NCI-H187 (cell line): ENCODE measurements around the gene BEX4.
"Not testable (repeated sequence)": the region's sequence is repeated elsewhere in the genome, so short reads cannot be mapped to it uniquely, and the experiment has no call there.

Experiments
- DNase-seq, 2 experiments: peaks; one replicate each; lab custom pipeline; 2025; lab: John Stamatoyannopoulos, UW

BEX4 gene, protein sequence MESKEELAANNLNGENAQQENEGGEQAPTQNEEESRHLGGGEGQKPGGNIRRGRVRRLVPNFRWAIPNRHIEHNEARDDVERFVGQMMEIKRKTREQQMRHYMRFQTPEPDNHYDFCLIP

GRCh38 chrX:103214870-103215424 is at the start of gene BEX4:
BEX4 (plus strand) TSS chrX:103215108; CDS start chrX:103216154, 1,046 bp downstream.
- DNase-seq = peak in 1 of 2 experiments; percentile 23

- DNase-seq = no peak
Observed at GRCh38 chrX:103170216-103170615, 44.7 kb upstream of the BEX4 start.

- no peak for DNase-seq
Observed at GRCh38 chrX:103171353-103171752, 43.6 kb upstream of the BEX4 start.

GRCh38 chrX:103175256-103175655 is 39.7 kb upstream of the BEX4 start:
- DNase-seq = not testable (repeated sequence)

- peak in 1 of 2 experiments; percentile 10 for DNase-seq
Observed at GRCh38 chrX:103175944-103176753, 38.8 kb upstream of the BEX4 start.

DNA sequence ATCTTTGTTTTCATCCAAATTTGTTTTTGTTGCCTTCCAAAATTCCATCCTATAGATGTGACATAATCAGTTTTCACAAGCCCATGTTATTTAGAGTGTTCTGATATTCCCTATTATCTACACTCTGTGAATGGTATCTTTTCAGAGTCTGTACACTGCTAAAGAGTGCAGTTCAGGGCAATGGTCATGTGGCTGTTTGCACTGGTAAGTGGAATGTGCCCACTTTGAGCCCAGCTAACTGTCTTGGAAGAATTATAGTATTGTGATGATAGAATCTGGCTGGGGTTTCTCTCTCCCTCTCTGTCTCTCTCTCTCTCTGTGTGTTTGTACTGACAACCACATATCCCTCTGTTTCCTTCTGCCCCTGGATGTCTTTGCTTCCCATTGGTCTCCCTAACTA is 37.4 kb upstream of the BEX4 start:
- DNase-seq = no peak

DNA sequence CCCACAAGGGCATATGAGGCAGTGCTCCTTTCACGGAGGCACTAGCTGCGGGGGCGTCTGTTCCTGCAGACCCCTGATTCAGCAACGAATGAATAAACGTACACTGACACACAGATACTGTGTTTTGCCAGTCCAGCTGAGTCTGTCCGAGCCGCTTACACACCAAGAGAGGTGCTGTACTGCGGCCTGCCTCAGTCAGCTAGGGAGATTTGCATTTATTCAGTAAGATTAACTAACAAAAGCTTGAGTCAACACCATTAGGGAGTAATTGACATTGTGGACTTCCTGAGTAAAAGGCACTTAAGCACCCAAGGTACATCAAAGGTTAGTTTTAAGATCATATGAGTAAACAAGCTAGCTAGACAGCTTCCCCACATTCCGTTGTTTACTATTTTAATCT is 31.0 kb upstream of the BEX4 start:
- DNase-seq = no peak

DNA sequence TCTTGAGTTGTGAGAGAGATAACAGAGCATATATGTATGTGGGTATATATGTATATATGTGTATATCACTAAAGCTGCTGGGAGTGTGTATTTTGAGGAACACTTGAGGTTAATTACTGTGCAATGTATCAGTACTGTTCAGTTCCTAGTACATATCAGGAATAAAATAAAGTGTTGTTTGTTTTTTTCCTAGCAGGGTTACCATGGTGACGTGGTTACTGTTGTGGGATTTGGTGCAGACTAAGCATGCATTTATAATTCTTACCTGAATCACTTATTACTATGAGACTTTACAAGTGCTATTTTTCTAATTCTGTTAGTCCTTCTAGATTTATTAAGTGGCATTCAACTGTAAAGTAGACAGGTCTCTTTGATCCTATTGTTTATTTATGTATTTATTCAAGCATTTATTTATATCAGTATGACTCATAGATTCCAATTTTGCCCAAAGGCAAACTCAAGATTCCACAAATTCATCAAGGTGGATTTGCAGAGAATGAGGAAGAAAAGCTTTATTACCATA is 26.9 kb upstream of the BEX4 start:
- DNase-seq = no peak

GRCh38 chrX:103197721-103198306 is 17.1 kb upstream of the BEX4 start:
- DNase-seq = no peak

DNA sequence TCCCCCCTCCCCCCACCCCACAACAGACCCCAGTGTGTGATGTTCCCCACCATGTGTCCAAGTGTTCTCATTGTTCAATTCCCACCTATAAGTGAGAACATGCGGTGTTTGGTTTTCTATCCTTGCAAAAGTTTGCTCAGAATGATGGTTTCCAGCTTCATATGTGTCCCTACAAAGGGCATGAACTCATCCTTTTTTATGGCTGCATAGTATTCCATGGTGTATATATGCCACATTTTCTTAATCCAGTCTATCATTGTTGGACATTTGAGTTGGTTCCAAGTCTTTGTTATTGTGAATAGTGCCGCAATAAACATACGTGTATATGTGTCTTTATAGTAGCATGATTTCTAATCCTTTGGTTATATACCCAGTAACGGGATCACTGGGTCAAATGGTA is 16.2 kb upstream of the BEX4 start:
- not testable (repeated sequence) for DNase-seq

DNA sequence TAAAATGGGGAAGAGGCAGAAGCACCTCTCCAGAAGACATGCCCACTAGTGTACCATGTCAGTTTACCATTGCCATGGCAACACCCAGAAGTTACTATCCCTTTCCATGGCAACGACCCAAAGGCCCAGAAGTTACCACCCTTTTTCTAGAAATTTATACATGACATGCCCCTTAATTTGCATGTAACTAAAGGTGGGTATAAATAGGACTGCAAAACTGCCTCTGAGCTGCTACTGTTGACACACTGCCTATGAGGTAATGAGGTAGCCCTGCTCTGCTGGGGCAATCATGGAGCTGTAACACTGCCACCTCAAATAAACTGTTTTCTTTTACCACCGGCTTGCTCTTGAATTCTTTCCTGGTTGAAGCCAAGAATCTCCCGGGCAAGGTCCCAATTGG is 13.9 kb upstream of the BEX4 start:
- no peak for DNase-seq

DNA sequence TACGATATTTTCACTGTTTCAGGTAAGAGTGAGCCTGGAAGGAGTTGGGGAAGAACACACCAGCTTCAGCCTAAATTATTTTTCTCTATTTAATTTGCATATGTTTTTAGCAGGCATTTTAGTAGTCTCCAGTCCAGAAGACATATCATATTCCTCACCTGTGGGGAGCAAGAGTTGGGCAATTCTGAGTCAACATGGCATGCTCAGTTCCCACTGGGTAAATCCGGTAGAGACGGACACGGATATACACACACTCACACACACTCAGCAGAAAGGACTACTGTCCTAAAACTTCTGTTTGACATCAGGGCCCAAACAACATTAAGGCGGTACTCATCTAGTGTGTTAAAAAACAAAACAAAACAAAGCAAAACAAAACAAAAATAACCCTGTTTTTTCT is 4.9 kb upstream of the BEX4 start:
- DNase-seq = no peak

DNA sequence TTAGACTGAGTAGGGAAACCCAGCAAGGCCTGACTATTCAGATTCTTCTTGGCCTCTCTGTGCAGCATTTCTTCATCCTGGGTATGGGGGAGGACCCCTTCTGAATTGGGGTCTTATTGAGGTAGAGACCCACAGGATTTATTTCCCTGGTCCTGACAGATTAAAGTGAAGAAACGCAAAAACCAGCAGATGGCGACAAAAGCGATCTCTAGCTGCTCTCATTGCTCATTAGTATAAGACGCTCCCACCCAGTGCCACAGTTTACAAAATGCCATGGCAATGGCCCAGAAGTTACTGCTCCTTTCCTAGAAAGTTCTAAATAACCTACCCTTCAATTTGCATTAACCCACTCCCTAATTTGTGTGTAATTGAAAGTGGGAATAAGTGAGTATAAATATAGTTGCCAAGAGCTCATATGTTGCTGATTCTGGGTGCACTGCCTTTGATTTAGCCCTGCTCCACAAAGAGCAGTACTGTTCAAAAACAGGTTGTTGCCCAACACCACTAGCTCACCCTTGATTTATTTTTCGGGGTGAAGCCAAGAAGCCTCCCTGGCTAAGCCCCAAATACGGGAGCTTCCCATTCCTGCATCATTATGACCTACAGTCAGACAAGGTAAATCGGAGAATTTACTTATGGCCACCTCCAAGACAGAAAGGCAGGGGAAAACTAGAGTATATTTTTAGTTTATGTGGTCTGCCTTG is 3.7 kb upstream of the BEX4 start:
- peak in 1 of 2 experiments; percentile 1 for DNase-seq

DNA sequence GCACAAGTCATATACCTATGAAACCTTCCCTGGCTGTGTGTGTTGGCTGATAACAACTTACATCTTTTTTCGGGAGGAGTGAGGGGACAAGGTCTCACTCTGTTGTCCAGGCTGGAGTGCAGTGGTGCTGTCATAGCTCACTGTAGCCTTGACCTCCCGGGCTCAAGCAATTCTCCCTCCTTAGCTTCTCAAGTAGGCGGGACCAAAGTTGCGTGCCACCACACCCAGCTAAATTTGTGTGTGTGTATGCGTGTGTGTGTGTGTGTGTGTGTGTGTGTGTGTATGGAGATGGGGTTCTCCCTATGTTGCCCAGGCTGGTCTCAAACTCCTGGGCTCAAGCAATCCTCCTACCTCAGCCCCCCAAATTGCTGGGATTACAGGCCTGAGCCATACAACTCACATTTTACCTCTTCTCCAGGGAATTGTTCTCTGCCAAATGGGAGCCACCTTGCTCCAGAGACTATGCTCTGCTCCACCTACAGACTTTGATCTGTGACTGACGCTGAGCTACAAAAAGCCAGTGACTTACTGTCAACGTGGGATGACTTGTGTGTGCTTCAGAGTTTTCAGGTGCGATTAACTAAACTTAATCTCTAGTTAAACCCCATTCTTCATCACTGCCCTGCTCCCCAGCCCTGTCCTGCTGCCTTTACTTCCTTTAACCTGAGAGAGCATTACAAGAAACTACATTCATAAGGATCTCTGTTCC is 2.0 kb upstream of the BEX4 start:
- DNase-seq = no peak

- no peak for DNase-seq
Observed at GRCh38 chrX:103215425-103215991, 600 bp downstream of the BEX4 start.

- DNase-seq = no peak
Observed at GRCh38 chrX:103220511-103221323, 5.8 kb downstream of the BEX4 start.

DNA sequence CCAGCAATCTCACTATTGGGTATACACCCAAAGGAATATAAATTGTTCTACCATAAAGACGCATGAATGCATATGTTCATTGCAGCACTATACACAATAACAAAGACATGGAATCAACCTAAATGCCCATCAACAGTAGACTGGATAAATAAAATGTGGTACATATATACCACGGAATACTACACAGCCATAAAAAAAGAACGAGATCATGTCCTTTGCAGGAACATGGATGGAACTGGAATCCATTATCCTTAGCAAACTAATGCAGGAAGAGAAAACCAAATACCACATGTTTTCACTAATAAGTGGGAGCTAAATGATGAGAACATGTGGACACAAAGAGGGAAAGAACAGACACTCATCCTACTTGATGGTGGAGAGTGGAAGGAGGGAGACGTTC is 11.0 kb downstream of the BEX4 start:
- not testable (repeated sequence) for DNase-seq

GRCh38 chrX:103233263-103233662 is 18.4 kb downstream of the BEX4 start:
- DNase-seq = no peak

DNA sequence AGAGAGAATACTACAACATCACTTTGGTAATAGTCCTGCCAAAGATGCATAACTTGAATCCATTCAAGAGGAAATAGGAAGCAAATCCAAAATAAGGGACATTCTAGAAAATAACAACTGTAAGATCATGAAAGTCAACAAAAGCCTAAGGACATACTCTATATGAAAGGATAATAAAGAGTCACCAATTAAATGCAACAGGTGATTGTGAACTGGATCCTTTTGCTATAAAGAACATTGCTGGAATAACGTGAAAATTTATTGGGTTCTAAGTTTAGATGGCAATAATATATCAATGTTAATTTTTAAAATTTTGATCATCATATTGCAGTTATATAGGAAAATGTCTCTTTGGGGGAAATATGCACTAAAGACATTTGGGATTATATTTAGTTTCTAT is 20.0 kb downstream of the BEX4 start:
- DNase-seq = no peak

DNA sequence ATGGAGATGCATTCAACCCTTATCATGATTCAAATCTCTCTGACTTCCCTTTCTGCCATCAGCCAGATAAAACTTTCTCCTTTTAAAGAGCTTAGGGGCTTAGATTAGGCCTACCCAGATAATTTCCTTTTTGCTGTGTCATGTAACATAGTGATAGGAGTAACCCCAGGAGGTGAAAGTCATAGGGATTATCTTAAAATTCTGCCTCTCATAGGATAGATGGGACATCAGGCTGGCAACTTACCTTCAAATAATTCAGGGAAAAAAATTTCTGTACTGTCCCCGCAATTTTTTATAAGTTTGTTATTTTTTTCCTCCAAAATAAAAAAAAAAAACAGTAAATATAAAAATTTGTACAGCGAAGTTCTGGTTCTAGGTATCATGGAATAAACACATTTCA is 20.7 kb downstream of the BEX4 start:
- not testable (repeated sequence) for DNase-seq
